Spinal cord (tissue), 10 donors: Measurements from ENCODE around the gene PRKAR2A. TPM values are rescaled to one million over a fixed set of nuclear protein-coding genes. Genes with fewer than 3 reads are reported as not detected.
"Not testable (repeated sequence)": the region's sequence is repeated elsewhere in the genome, so short reads cannot be mapped to it uniquely, and the experiment has no call there.

Source experiments
- DNase-seq, 6 donors: peaks; one replicate each; pipeline versions ENCODE4 v3.0.0 to v3.0.0-alpha.2; 2013 to 2015; ENCODE audit warnings: low spot score in 6 of 6, low read depth in 4 of 6
- H3K27ac ChIP-seq: one replicate; pipeline ENCODE4 v1.5.1; 2013; ENCODE audit warnings: low read depth, low read length, control low read depth
- H3K27me3 ChIP-seq: one replicate; pipeline ENCODE4 v1.6.1; 2013; ENCODE audit warnings: low read length; ENCODE audit not compliant: control insufficient read depth, insufficient read depth
- H3K36me3 ChIP-seq: one replicate; pipeline ENCODE4 v1.6.1; 2013; ENCODE audit warnings: low read length; ENCODE audit not compliant: control insufficient read depth, insufficient read depth
- H3K4me1 ChIP-seq: one replicate; pipeline ENCODE4 v1.6.1; 2013; ENCODE audit warnings: low read length; ENCODE audit not compliant: control insufficient read depth, insufficient read depth
- H3K4me3 ChIP-seq: one replicate; pipeline ENCODE4 v1.5.1; 2013; ENCODE audit warnings: low read depth, low read length, control low read depth
- H3K9me3 ChIP-seq: one replicate; pipeline ENCODE4 v1.6.1; 2013; ENCODE audit warnings: low read length; ENCODE audit not compliant: control insufficient read depth, insufficient read depth
- WGBS: methylation state at CpG from one replicate; pipeline ENCODE4 v1.1.5; 2013; ENCODE audit warnings: missing lambda C conversion rate; ENCODE audit not compliant: insufficient coverage; 5-methylcytosine and 5-hydroxymethylcytosine counted together
- polyA plus RNA-seq, 2 donors: library from polyadenylated mRNA; unstranded; fragments of 120-200 nt; gene quantifications; one replicate each; pipeline ENCODE4 v1.2.1, GENCODE V29; 2013; ENCODE audit not compliant: insufficient read length in 2 of 2
- total RNA-seq, 2 donors: library from RNA; depleted of rRNA in 1 of 2; stranded (reverse); fragments of 120-200 nt in 1 of 2; fragments of >200 nt in 1 of 2; gene quantifications; one replicate each; pipeline versions ENCODE4 v1.2.3 to v1.2.4, GENCODE V29; 2013 to 2014
- donor health status: healthy.

Gene PRKAR2A
- total and polyA plus RNA-seq, 4 donors: 29.2 to 40.3 (median 34.4) TPM

GRCh38 chr3:48723293-48723692 is 124.4 kb downstream of the PRKAR2A start:
- not testable (repeated sequence) for H3K4me1 ChIP-seq, H3K36me3 ChIP-seq, H3K27me3 ChIP-seq, H3K27ac ChIP-seq, DNase-seq, H3K4me3 ChIP-seq, H3K9me3 ChIP-seq
- 87% methylated on average over 3 of the region's 3 CpGs for WGBS

- peak; percentile 93 to 100 (median 98) for DNase-seq
- H3K4me1 ChIP-seq: peaks cover 28% of the 10 kb centered on the region
- H3K4me3 ChIP-seq: peak within 1 kb of the TSS; percentile 98
- H3K36me3 ChIP-seq: peaks cover 19% of the 10 kb centered on the region
- no peaks in the 10 kb centered on the region for H3K9me3 ChIP-seq
- H3K27me3 ChIP-seq: no peaks in the 10 kb centered on the region
- WGBS: 2% methylated on average over 38 of the region's 38 CpGs
- H3K27ac ChIP-seq: peak within 1 kb of the TSS; percentile 95
These were observed 130.5 kb downstream of the PRKAR2A start, which contains the start of gene IP6K2 for GRCh38 chr3:48716982-48717746. Gene IP6K2, minus strand, starts transcription at chr3:48717221. Its CDS starts 21,930 bp downstream, at chr3:48695291.

GRCh38 chr3:48716508-48716981 is 131.1 kb downstream of the PRKAR2A start:
- Histone ChIP-seq H3K27me3 (no peaks in the 10 kb centered on the region), H3K36me3 (peaks cover 25% of the 10 kb centered on the region), H3K27ac (peak overlapping the region; percentile 95), H3K9me3 (no peaks in the 10 kb centered on the region), H3K4me3 (peak overlapping the region; percentile 98), H3K4me1 (peaks cover 32% of the 10 kb centered on the region)
- DNase-seq: peak in 4 of 6 donors; percentile 25 to 83 (median 60)
- 0% methylated on average over 5 of the region's 16 CpGs for WGBS

GRCh38 chr3:48715174-48715800 is 132.4 kb downstream of the PRKAR2A start:
- peak in 3 of 6 donors; percentile 44 to 93 (median 56) for DNase-seq
- H3K27me3 ChIP-seq: no peaks in the 10 kb centered on the region
- H3K27ac ChIP-seq: no peak overlapping the region
- H3K36me3 ChIP-seq: peaks cover 34% of the 10 kb centered on the region
- no peaks in the 10 kb centered on the region for H3K9me3 ChIP-seq
- H3K4me1 ChIP-seq: peaks cover 32% of the 10 kb centered on the region
- peak overlapping the region; percentile 98 for H3K4me3 ChIP-seq

DNA sequence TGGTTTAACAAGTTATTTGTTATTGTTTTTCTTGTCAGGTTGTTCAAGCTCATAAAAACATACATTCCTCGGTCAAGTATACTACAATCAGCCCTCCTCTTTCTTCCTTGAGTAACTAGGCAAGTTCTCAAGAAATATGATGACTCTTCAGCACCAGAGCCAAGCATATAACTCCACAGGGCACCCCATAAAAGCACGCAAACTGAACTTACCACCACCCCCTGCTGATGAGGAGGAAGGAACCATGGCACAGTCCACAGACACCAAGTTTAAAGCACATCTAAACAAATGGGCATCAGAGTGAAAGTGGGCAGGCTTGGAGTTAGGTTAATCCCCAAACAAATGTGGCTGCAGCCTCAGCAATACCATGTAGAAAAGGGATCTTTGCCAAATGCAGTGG is 135.9 kb downstream of the PRKAR2A start:
- WGBS: no CpG with 5 or more reads among the region's 2 CpGs
- Histone ChIP-seq H3K4me3 (no peak overlapping the region), H3K27me3 (no peaks in the 10 kb centered on the region), H3K9me3 (no peaks in the 10 kb centered on the region), H3K27ac (no peak overlapping the region), H3K36me3 (peaks cover 49% of the 10 kb centered on the region), H3K4me1 (peaks cover 36% of the 10 kb centered on the region)
- no peak for DNase-seq

- H3K4me3 ChIP-seq: no peak overlapping the region
- H3K9me3 ChIP-seq: no peaks in the 10 kb centered on the region
- WGBS: 44% methylated on average over 7 of the region's 7 CpGs
- H3K27me3 ChIP-seq: no peaks in the 10 kb centered on the region
- peaks cover 29% of the 10 kb centered on the region for H3K4me1 ChIP-seq
- no peak overlapping the region for H3K27ac ChIP-seq
- peaks cover 59% of the 10 kb centered on the region for H3K36me3 ChIP-seq
- no peak for DNase-seq
These were observed 138.6 kb downstream of the PRKAR2A start for GRCh38 chr3:48709051-48709461.

DNA sequence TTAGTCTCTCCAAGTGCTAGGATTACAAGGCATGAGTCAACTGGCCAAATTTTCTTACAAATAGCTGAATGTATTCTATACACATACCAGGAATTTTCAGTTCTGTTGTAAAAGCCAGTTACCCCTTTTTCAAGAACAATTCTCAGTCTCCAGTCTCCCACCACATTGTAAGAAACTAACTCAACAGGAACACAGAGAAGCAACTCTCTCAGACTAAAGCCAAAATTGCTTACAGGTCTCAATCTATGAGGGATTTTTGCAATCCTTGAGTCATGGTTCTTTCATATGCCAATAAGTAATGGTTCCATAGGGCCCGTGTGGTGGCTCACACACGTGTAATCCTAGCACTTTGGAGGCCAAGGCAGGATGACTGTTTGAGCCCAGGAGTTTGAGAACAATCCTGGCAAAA is 139.2 kb downstream of the PRKAR2A start:
- no peak for DNase-seq
- H3K9me3 ChIP-seq: no peaks in the 10 kb centered on the region
- WGBS: 45% methylated on average over 2 of the region's 2 CpGs
- H3K27me3 ChIP-seq: no peaks in the 10 kb centered on the region
- no peak overlapping the region for H3K27ac ChIP-seq
- H3K36me3 ChIP-seq: peaks cover 56% of the 10 kb centered on the region
- no peak overlapping the region for H3K4me3 ChIP-seq
- H3K4me1 ChIP-seq: peaks cover 27% of the 10 kb centered on the region

DNA sequence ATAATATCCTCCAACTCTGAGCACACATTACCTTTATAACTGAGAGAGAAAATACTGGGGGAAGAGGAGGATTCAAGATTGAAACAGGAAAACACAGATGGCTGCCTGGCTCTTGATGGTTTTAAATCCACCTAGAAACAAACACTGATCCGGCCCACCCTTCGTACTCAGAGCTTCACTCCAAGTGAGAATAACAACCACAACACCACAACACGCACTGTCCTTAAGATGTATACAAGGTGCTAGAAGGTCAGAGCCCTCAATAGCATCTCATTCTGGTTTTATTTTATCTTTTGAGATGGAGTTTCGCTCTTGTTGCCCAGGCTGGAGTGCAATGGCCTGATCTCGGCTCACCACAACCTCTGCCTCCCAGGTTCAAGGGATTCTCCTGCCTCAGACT is 140.5 kb downstream of the PRKAR2A start:
- Histone ChIP-seq H3K27ac (no peak overlapping the region), H3K4me1 (peaks cover 16% of the 10 kb centered on the region), H3K36me3 (peaks cover 46% of the 10 kb centered on the region), H3K27me3 (no peaks in the 10 kb centered on the region), H3K4me3 (no peak overlapping the region), H3K9me3 (no peaks in the 10 kb centered on the region)
- WGBS: 73% methylated on average over 3 of the region's 5 CpGs
- no peak for DNase-seq

DNA sequence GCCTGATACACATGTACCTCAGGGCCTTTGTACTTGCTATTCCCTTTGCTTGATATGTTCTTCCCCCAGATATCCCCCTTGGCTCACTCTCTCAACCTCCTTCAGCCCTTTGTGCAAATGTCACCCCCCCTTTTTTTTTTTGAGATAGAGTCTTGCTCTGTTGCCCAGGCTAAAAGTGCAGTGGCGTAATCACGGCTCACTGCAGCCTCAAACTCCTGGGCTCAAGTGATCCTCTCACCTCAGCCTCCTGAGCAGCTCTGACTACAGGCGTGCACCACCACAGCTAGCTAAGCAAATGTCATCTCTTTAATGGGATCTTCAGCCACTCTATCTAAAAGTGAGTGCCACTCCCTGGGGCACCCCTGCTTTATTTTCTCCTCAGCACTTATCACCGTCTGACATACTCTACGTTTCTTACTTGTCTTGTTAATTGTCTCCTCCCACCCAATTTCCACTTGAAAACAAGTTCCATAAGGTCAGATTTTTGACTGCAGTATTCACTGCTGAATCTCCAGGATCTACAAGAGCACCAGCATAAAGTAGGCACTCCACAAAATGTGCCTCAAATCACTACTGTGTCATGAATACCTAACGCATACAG is 145.3 kb downstream of the PRKAR2A start:
- Histone ChIP-seq H3K4me1 (peaks cover 9% of the 10 kb centered on the region), H3K4me3 (no peak overlapping the region), H3K9me3 (no peaks in the 10 kb centered on the region), H3K27ac (no peak overlapping the region), H3K27me3 (no peaks in the 10 kb centered on the region), H3K36me3 (peaks cover 38% of the 10 kb centered on the region)
- 77% methylated on average over 5 of the region's 6 CpGs for whole genome bisulfite sequencing
- DNase-seq: no peak
